ENCODE measurements around the gene CHAC1. TPM values are rescaled to one million over a fixed set of nuclear protein-coding genes. Genes with fewer than 3 reads are reported as not detected.

The CHAC1 gene
- total RNA-seq, 1 donor = 30.0 TPM

GRCh38 chr15:40942878-40943277 lies 10.4 kb upstream of the CHAC1 start:
- peak overlapping the region; percentile 92 for H3K4me2 ChIP-seq (ENCODE audit: insufficient read depth, low read length)

GRCh38 chr15:40943764-40944365 lies 9.4 kb upstream of the CHAC1 start:
- H3K4me2 ChIP-seq (ENCODE audit: insufficient read depth, low read length) = no peak overlapping the region
- H2AFZ ChIP-seq (ENCODE audit: low read length) = no peak overlapping the region
- no peaks in the 10 kb centered on the region for H3K36me3 ChIP-seq (ENCODE audit: insufficient read depth, low read length)
- H3K4me3 ChIP-seq (ENCODE audit: insufficient read depth, low read length) = no peak overlapping the region
- H3K79me2 ChIP-seq (ENCODE audit: insufficient read depth, low read length) = no peaks in the 10 kb centered on the region
- DNase-seq (ENCODE audit: insufficient read length, low spot score, missing footprints) = peak; percentile 65
- TF ChIP-seq CTCF (IDR thresholded peaks at IDR 0.05; ENCODE audit: extremely low read depth, low read depth, low read length) = no peak
- H3K9me3 ChIP-seq (ENCODE audit: low read depth, low read length) = no peaks in the 10 kb centered on the region
- H3K4me1 ChIP-seq (ENCODE audit: insufficient read depth, low read length) = peaks cover 11% of the 10 kb centered on the region
- no peaks in the 10 kb centered on the region for H3K27me3 ChIP-seq (ENCODE audit: insufficient read depth, low read length)
- H4K20me1 ChIP-seq (ENCODE audit: insufficient read depth, low read length) = no peaks in the 10 kb centered on the region
- H3K27ac ChIP-seq (ENCODE audit: low read depth, low read length) = no peak overlapping the region

More at GRCh38 chr15:40942878-40943277, 10.4 kb upstream of the CHAC1 start:
- TF ChIP-seq CTCF (IDR thresholded peaks at IDR 0.05; ENCODE audit: extremely low read depth, low read depth, low read length) = no peak
- H3K4me1 ChIP-seq (ENCODE audit: insufficient read depth, low read length) = peaks cover 11% of the 10 kb centered on the region
- DNase-seq (ENCODE audit: insufficient read length, low spot score, missing footprints) = no peak
- no peaks in the 10 kb centered on the region for H3K36me3 ChIP-seq (ENCODE audit: insufficient read depth, low read length)
- no peak overlapping the region for H3K27ac ChIP-seq (ENCODE audit: low read depth, low read length)
- no peaks in the 10 kb centered on the region for H3K27me3 ChIP-seq (ENCODE audit: insufficient read depth, low read length)
- no peak overlapping the region for H2AFZ ChIP-seq (ENCODE audit: low read length)
- no peak overlapping the region for H3K4me3 ChIP-seq (ENCODE audit: insufficient read depth, low read length)
- H4K20me1 ChIP-seq (ENCODE audit: insufficient read depth, low read length) = no peaks in the 10 kb centered on the region
- no peaks in the 10 kb centered on the region for H3K79me2 ChIP-seq (ENCODE audit: insufficient read depth, low read length)
- no peaks in the 10 kb centered on the region for H3K9me3 ChIP-seq (ENCODE audit: low read depth, low read length)

GRCh38 chr15:40944510-40945296 lies 8.6 kb upstream of the CHAC1 start:
- H3K4me3 ChIP-seq (ENCODE audit: insufficient read depth, low read length) = no peak overlapping the region
- H3K79me2 ChIP-seq (ENCODE audit: insufficient read depth, low read length) = no peaks in the 10 kb centered on the region
- no peaks in the 10 kb centered on the region for H3K36me3 ChIP-seq (ENCODE audit: insufficient read depth, low read length)
- peaks cover 11% of the 10 kb centered on the region for H3K4me1 ChIP-seq (ENCODE audit: insufficient read depth, low read length)
- peak; percentile 61 for DNase-seq (ENCODE audit: insufficient read length, low spot score, missing footprints)
- no peak overlapping the region for H3K4me2 ChIP-seq (ENCODE audit: insufficient read depth, low read length)
- H3K27ac ChIP-seq (ENCODE audit: low read depth, low read length) = no peak overlapping the region
- no peaks in the 10 kb centered on the region for H3K27me3 ChIP-seq (ENCODE audit: insufficient read depth, low read length)
- H3K9me3 ChIP-seq (ENCODE audit: low read depth, low read length) = no peaks in the 10 kb centered on the region
- no peaks in the 10 kb centered on the region for H4K20me1 ChIP-seq (ENCODE audit: insufficient read depth, low read length)
- no peak for TF ChIP-seq CTCF (IDR thresholded peaks at IDR 0.05; ENCODE audit: extremely low read depth, low read depth, low read length)
- H2AFZ ChIP-seq (ENCODE audit: low read length) = no peak overlapping the region

Measured in osteoblast (primary cell).